Effector CD4-positive, alpha-beta T cell (primary cell): Measurements from ENCODE around the gene POLD4.
"Not testable (repeated sequence)": the region's sequence is repeated elsewhere in the genome, so short reads cannot be mapped to it uniquely, and the experiment has no call there.

Source experiments
- DNase-seq: peaks from one replicate; pipeline ENCODE4 v3.0.0-alpha.2; 2020
- total RNA-seq: gene quantifications from one replicate; lab custom pipeline; 2026; lab: John Stamatoyannopoulos, UW

POLD4 gene
- 7.7 reads per million, percentile 27 among the genes with 10 or more reads in this experiment for total RNA-seq

GRCh38 chr11:67353317-67354074 lies at the start of gene POLD4:
Gene POLD4 (minus strand): TSS chr11:67353546. CDS start chr11:67353399, 147 bp downstream.
- peak; percentile 93 for DNase-seq

- DNase-seq: not testable (repeated sequence)
Measured at GRCh38 chr11:67403085-67403484, 49.7 kb upstream of the POLD4 start.

GRCh38 chr11:67402192-67402839 lies 49.0 kb upstream of the POLD4 start:
- DNase-seq: not testable (repeated sequence)

GRCh38 chr11:67401495-67402191 lies 48.3 kb upstream of the POLD4 start, which contains the start of gene PPP1CA:
Gene PPP1CA (minus strand): TSS chr11:67401858. CDS start chr11:67401782, 76 bp downstream.
- DNase-seq: peak; percentile 86

- DNase-seq: no peak
Measured at GRCh38 chr11:67400942-67401494, 47.7 kb upstream of the POLD4 start.

- no peak for DNase-seq
Measured at GRCh38 chr11:67400251-67400941, 47.0 kb upstream of the POLD4 start.

- DNase-seq: no peak
Measured at GRCh38 chr11:67398661-67399563, 45.6 kb upstream of the POLD4 start.

- no peak for DNase-seq
Measured at GRCh38 chr11:67397986-67398660, 44.8 kb upstream of the POLD4 start.

- no peak for DNase-seq
Measured at GRCh38 chr11:67397536-67397935, 44.2 kb upstream of the POLD4 start.

- DNase-seq: no peak
Measured at GRCh38 chr11:67396587-67397389, 43.4 kb upstream of the POLD4 start.

GRCh38 chr11:67396259-67396581 lies 42.9 kb upstream of the POLD4 start:
- no peak for DNase-seq

GRCh38 chr11:67395555-67396258 lies 42.4 kb upstream of the POLD4 start:
- DNase-seq: no peak

GRCh38 chr11:67393990-67394389 lies 40.6 kb upstream of the POLD4 start:
- DNase-seq: no peak

GRCh38 chr11:67393437-67393836 lies 40.1 kb upstream of the POLD4 start:
- no peak for DNase-seq

- no peak for DNase-seq
Measured at GRCh38 chr11:67392183-67392715, 38.9 kb upstream of the POLD4 start.

GRCh38 chr11:67391304-67392182 lies 38.2 kb upstream of the POLD4 start, which contains the start of gene RAD9A:
Gene RAD9A (plus strand): TSS chr11:67391986. CDS start chr11:67392045, 59 bp downstream.
- DNase-seq: peak; percentile 95

GRCh38 chr11:67390947-67391303 lies 37.6 kb upstream of the POLD4 start:
- no peak for DNase-seq

- peak; percentile 39 for DNase-seq
Measured at GRCh38 chr11:67389477-67389876, 36.1 kb upstream of the POLD4 start.
